Mucosa of descending colon (tissue), 3 donors: Measurements from ENCODE around the gene POGK. TPM values are rescaled to one million over a fixed set of nuclear protein-coding genes. Genes with fewer than 3 reads are reported as not detected.
"Not testable (repeated sequence)": the region's sequence is repeated elsewhere in the genome, so short reads cannot be mapped to it uniquely, and the experiment has no call there.

Experiments
- ATAC-seq: fragments of 200-7000 bp; cut with Tn5 transposase; one replicate; pipeline ENCODE4 v1.9.1; 2020; ENCODE audit warnings: mild to moderate bottlenecking, moderate library complexity
- DNase-seq, 3 donors: peaks; one replicate each; pipeline ENCODE4 v3.0.0-alpha.2; 2020
- H3K36me3 ChIP-seq: fragments of 200-600 bp; one replicate; pipeline ENCODE4 v1.8.0; 2021; ENCODE audit warnings: low read depth, mild to moderate bottlenecking
- H3K4me1 ChIP-seq: fragments of 200-600 bp; one replicate; pipeline ENCODE4 v1.8.0; 2021; ENCODE audit warnings: low read depth, mild to moderate bottlenecking
- H3K4me3 ChIP-seq: fragments of 200-600 bp; one replicate; pipeline ENCODE4 v1.8.0; 2021; ENCODE audit warnings: mild to moderate bottlenecking
- H3K9me3 ChIP-seq: fragments of 200-600 bp; one replicate; pipeline ENCODE4 v1.8.0; 2021; ENCODE audit warnings: mild to moderate bottlenecking
- intact Hi-C, 2 donors: fragments of 100-400 bp; cut with DNase I in 1 of 2; cut with micrococcal nuclease in 1 of 2; formaldehyde crosslinking; loops; one replicate each; pipeline versions ENCODE4 v1.11.0 to v1.11.1; 2022; cut with DNase I, micrococcal nuclease
- total RNA-seq, 3 donors: library from RNA; stranded (reverse); fragmentation: NEBNext Ultra II Directional in 2 of 3; extraction: Animal tissue kit (Norgen Biotek cat#: 25700) in 2 of 3; gene quantifications; one replicate each; pipeline versions ENCODE4 v1.2.1 to v1.2.4, GENCODE V29; 2021 to 2023
- TF ChIP-seq, protein P1 (sequence below): fragments of 200-600 bp; IDR thresholded peaks from one replicate; pipeline ENCODE4 v1.8.0; 2022; ENCODE audit warnings: antibody characterized with exemption, mild to moderate bottlenecking
- donor health status: DM: no; HTN: no; CAD: no; lungs with moderate emphysema.
- donor health status: DM: no; HTN: no; CAD: no.
- donor health status: DM: no; HTN: yes; CAD: no.

Gene POGK
- total RNA-seq, 3 donors from 2014 or later: 22.7 to 38.7 (median 30.1) TPM

DNA sequence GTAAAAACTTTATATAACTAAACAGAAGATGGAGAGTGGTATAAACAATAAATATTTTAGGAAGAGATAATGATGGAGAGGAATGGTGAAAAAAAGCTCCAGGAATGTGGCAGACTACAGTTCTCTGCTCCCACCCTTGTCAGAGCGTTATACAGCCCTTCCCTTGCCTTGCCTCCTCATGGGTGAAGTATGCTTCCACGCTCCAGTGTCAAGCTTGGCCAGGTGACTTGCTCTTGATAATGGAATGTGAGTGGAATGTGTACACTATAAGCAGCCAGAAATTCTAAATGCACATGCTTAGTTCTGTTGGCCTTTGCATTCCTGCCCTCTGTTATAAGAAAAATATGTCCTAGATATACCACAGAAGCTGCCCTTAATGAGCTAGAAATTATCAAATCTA is 24.7 kb upstream of the POGK start:
- TF ChIP-seq, protein P1, sequence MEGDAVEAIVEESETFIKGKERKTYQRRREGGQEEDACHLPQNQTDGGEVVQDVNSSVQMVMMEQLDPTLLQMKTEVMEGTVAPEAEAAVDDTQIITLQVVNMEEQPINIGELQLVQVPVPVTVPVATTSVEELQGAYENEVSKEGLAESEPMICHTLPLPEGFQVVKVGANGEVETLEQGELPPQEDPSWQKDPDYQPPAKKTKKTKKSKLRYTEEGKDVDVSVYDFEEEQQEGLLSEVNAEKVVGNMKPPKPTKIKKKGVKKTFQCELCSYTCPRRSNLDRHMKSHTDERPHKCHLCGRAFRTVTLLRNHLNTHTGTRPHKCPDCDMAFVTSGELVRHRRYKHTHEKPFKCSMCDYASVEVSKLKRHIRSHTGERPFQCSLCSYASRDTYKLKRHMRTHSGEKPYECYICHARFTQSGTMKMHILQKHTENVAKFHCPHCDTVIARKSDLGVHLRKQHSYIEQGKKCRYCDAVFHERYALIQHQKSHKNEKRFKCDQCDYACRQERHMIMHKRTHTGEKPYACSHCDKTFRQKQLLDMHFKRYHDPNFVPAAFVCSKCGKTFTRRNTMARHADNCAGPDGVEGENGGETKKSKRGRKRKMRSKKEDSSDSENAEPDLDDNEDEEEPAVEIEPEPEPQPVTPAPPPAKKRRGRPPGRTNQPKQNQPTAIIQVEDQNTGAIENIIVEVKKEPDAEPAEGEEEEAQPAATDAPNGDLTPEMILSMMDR: no peak
- ATAC-seq (no peak), DNase-seq (no peak)
- H3K9me3 ChIP-seq: no peaks in the 10 kb centered on the region
- H3K4me1 ChIP-seq: no peaks in the 10 kb centered on the region
- no peaks in the 10 kb centered on the region for H3K36me3 ChIP-seq
- no peak overlapping the region for H3K4me3 ChIP-seq
- intact Hi-C loops: no loop called here

DNA sequence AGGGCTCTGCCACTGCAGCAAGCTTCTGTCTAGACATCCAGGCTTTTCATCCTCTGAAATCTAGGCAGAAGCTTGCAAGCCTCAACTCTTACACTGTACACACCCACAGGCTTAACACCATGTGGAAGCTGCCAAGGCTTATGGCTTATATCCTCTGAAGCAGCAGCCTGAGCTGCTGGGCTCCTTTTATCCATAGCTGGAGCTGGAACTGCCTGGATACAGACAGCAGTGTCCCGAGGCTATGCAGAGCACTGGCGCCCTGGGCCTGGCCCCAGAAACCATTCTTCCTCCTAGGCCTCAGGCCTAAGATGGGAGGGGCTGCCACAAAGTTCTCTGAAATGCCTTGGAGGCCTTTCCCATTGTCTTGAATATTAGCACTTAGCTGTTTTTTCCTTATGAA is 19.3 kb upstream of the POGK start:
- DNase-seq (no peak), ATAC-seq (no peak)
- H3K9me3 ChIP-seq: peaks cover 7% of the 10 kb centered on the region
- TF ChIP-seq, protein P1: no peak
- H3K4me3 ChIP-seq: no peak overlapping the region
- intact Hi-C loops: no loop called here
- H3K36me3 ChIP-seq: no peaks in the 10 kb centered on the region
- no peaks in the 10 kb centered on the region for H3K4me1 ChIP-seq

DNA sequence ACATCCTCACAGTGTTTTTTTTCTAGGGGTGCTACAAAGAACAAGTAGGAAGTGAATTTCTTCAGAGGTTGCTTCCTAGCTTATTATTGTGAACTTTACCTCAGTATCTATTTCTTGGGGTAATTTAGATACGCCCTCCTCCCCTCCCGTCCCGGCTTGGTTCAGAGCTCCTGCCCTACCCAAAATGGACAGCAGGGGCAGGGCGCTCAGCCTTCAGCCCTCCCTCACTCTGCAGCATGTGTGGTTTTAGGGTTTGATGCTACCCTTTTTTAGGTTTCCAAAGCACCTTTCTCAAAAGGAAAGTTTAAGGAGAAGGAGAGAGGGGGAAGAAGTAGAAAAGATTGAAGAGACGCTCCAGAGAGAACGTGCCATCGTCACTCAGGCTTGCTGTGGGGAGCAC is 16.9 kb upstream of the POGK start:
- intact Hi-C loops: no loop called here
- DNase-seq (no peak), ATAC-seq (no peak)
- TF ChIP-seq, protein P1: no peak
- Histone ChIP-seq H3K9me3 (peaks cover 7% of the 10 kb centered on the region), H3K36me3 (no peaks in the 10 kb centered on the region), H3K4me1 (no peaks in the 10 kb centered on the region), H3K4me3 (no peak overlapping the region)

DNA sequence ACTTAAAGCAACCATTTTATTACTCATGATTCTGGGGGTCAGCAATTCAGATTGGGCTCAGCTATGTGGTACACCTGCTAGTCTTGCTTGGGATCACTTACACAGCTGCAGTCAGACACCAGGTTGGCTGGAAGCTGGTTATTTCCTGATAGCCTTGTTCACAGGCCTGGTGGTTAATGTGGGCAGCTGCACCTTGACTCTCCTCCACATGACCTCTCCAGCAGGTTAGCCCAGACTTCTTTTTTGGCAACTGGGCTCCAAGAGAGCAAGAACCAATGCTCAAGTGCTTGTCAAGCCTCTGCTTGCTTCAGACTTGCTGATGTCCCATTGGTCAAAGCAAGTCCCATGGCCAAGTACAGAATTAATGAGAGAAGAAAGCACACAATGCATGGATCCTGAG is 11.8 kb upstream of the POGK start:
- no peak for ATAC-seq
- Histone ChIP-seq H3K4me1 (no peaks in the 10 kb centered on the region), H3K4me3 (no peak overlapping the region), H3K9me3 (peaks cover 10% of the 10 kb centered on the region), H3K36me3 (no peaks in the 10 kb centered on the region)
- intact Hi-C loops: no loop called here
- TF ChIP-seq, protein P1: no peak
- no peak for DNase-seq

DNA sequence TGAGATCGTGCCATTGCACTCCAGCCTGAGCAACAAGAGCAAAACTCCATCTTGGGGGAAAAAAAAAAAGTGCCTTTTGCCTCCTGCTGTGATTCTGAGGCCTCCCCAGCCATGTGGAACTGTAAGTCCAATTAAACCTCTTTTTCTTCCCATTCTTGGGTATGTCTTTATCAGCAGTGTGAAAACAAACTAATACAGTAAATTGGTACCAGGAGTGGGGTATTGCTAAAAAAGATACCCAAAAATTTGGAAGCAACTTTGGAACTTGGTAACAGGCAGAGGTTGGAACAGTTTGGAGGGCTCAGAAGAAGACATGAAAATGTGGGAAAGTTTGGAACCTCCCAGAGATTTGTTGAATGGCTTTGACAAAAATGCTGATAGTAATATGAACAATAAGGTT is 9.5 kb upstream of the POGK start:
- H3K36me3 ChIP-seq, intact Hi-C loops, DNase-seq, H3K4me1 ChIP-seq, H3K4me3 ChIP-seq, ATAC-seq: not testable (repeated sequence)
- peaks cover 10% of the 10 kb centered on the region for H3K9me3 ChIP-seq

DNA sequence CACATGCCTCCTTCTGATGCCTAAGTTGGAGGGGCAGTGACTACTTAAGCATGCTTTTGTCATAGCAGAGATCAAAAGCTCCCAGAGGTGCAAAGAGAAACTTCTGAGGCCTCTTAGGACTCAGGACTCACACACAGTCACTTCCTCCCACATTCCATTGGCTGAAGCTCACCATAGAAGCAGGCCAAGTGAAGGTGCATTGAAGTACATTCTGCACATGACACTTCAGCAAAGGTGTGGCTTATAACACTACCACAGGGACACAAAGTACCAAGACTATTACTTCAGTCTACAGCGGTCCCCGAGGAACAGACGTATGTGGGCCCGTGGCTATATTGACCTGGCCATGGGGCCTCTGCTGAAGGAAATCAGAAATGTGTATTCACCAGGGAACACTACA is 2.5 kb upstream of the POGK start:
- ATAC-seq: no peak
- no peak for DNase-seq
- peaks cover under 1% of the 10 kb centered on the region for H3K36me3 ChIP-seq
- H3K4me1 ChIP-seq: peaks cover 21% of the 10 kb centered on the region
- TF ChIP-seq, protein P1: no peak
- no peak overlapping the region for H3K4me3 ChIP-seq
- intact Hi-C loops: no loop called here
- H3K9me3 ChIP-seq: no peaks in the 10 kb centered on the region
